Endothelial cell (in vitro differentiated cells): ENCODE data around the gene KIF16B. TPM values are rescaled to one million over a fixed set of nuclear protein-coding genes. Genes with fewer than 3 reads are reported as not detected.
"Not testable (repeated sequence)": the region's sequence is repeated elsewhere in the genome, so short reads cannot be mapped to it uniquely, and the experiment has no call there.

Experiments
- DNase-seq: peaks from one replicate; pipeline ENCODE4 v3.0.0; 2021; ENCODE audit warnings: low spot score
- H3K27ac Mint-ChIP-seq: one replicate; pipeline ENCODE4 v1.8.0; 2021; ENCODE audit warnings: mixed read lengths, inconsistent platforms; ENCODE audit not compliant: unreplicated experiment
- H3K27me3 Mint-ChIP-seq: one replicate; pipeline ENCODE4 v1.8.0; 2021; ENCODE audit warnings: mild to moderate bottlenecking, moderate library complexity, mixed read lengths, inconsistent platforms; ENCODE audit not compliant: unreplicated experiment
- H3K36me3 Mint-ChIP-seq: one replicate; pipeline ENCODE4 v1.8.0; 2021; ENCODE audit warnings: mild to moderate bottlenecking, low read depth, mixed read lengths, inconsistent platforms; ENCODE audit not compliant: unreplicated experiment
- H3K4me1 Mint-ChIP-seq: one replicate; pipeline ENCODE4 v1.8.0; 2021; ENCODE audit warnings: mild to moderate bottlenecking, mixed read lengths, inconsistent platforms; ENCODE audit not compliant: unreplicated experiment
- H3K4me3 Mint-ChIP-seq: one replicate; pipeline ENCODE4 v1.8.0; 2021; ENCODE audit warnings: mild to moderate bottlenecking, mixed read lengths, inconsistent platforms; ENCODE audit not compliant: unreplicated experiment
- H3K9me3 Mint-ChIP-seq: one replicate; pipeline ENCODE4 v1.8.0; 2021; ENCODE audit warnings: mixed read lengths, inconsistent platforms; ENCODE audit not compliant: unreplicated experiment
- CTCF ChIP-seq: fragments of 200-600 bp; sonication (generic); IDR thresholded peaks from one replicate; pipeline ENCODE4 v1.5.0; 2021; ENCODE audit warnings: antibody characterized with exemption; ENCODE audit not compliant: unreplicated experiment
- total RNA-seq: library from RNA; stranded (reverse); fragmentation: NEBNext Ultra II Directional; extraction: Animal tissue kit (Norgen Biotek cat#: 25700); gene quantifications from one replicate; pipeline ENCODE4 v1.2.1, GENCODE V29; 2021; ENCODE audit not compliant: unreplicated experiment

KIF16B gene
- total RNA-seq, 1 donor from 2014 or later, result 10.5 TPM

- Mint-ChIP-seq H3K27ac (no peak overlapping the region), H3K4me1 (no peaks in the 10 kb centered on the region)
- no peak for DNase-seq
Observed at GRCh38 chr20:16530201-16530681, 43.0 kb downstream of the KIF16B start.

GRCh38 chr20:16528078-16528477, 45.2 kb downstream of the KIF16B start:
- Mint-ChIP-seq H3K9me3 (no peaks in the 10 kb centered on the region), H3K4me3 (no peak overlapping the region), H3K4me1 (no peaks in the 10 kb centered on the region), H3K27me3 (peaks cover 3% of the 10 kb centered on the region), H3K36me3 (peaks cover 5% of the 10 kb centered on the region), H3K27ac (no peak overlapping the region)
- DNase-seq, result no peak
- no peak for TF ChIP-seq CTCF

More at GRCh38 chr20:16530201-16530681, 43.0 kb downstream of the KIF16B start:
- peaks cover 3% of the 10 kb centered on the region for H3K27me3 Mint-ChIP-seq
- H3K36me3 Mint-ChIP-seq, result no peaks in the 10 kb centered on the region
- no peak overlapping the region for H3K4me3 Mint-ChIP-seq
- H3K9me3 Mint-ChIP-seq, result no peaks in the 10 kb centered on the region
- no peak for TF ChIP-seq CTCF

GRCh38 chr20:16527438-16527837, 45.8 kb downstream of the KIF16B start:
- H3K27me3 Mint-ChIP-seq, result peaks cover 3% of the 10 kb centered on the region
- H3K36me3 Mint-ChIP-seq, result peaks cover 5% of the 10 kb centered on the region
- no peak for DNase-seq
- H3K4me3 Mint-ChIP-seq, result no peak overlapping the region
- no peaks in the 10 kb centered on the region for H3K9me3 Mint-ChIP-seq
- H3K4me1 Mint-ChIP-seq, result no peaks in the 10 kb centered on the region
- H3K27ac Mint-ChIP-seq, result no peak overlapping the region
- TF ChIP-seq CTCF, result no peak

- DNase-seq, result no peak
- no peak for TF ChIP-seq CTCF
- Mint-ChIP-seq H3K4me3 (no peak overlapping the region), H3K36me3 (peaks cover 5% of the 10 kb centered on the region), H3K9me3 (no peaks in the 10 kb centered on the region), H3K27me3 (peaks cover 3% of the 10 kb centered on the region), H3K4me1 (no peaks in the 10 kb centered on the region), H3K27ac (no peak overlapping the region)
Observed at GRCh38 chr20:16526433-16527380, 46.5 kb downstream of the KIF16B start.

- H3K27ac Mint-ChIP-seq, H3K27me3 Mint-ChIP-seq, H3K4me3 Mint-ChIP-seq, H3K36me3 Mint-ChIP-seq, DNase-seq, H3K9me3 Mint-ChIP-seq: not testable (repeated sequence)
- peaks cover 16% of the 10 kb centered on the region for H3K4me1 Mint-ChIP-seq
Observed at GRCh38 chr20:16522651-16523050, 50.6 kb downstream of the KIF16B start.
